Neural progenitor cell (in vitro differentiated cells): ENCODE measurements around the gene FAM219A. TPM values are rescaled to one million over a fixed set of nuclear protein-coding genes. Genes with fewer than 3 reads are reported as not detected.

Experiments
- DNase-seq: peaks from one replicate; pipeline ENCODE4 v3.0.0-alpha.2; 2016; ENCODE audit warnings: low spot score
- H2AFZ ChIP-seq: fragments of 200-600 bp; sonication (generic); replicated peaks from 2 replicates; pipeline ENCODE4 v1.6.1; 2016; ENCODE audit warnings: antibody characterized with exemption
- H3F3A ChIP-seq: fragments of 200-600 bp; sonication (generic); 2 replicates; pipeline ENCODE4 v1.6.1; 2016; ENCODE audit warnings: antibody characterized with exemption, low read depth
- H3K27ac ChIP-seq: fragments of 200-600 bp; sonication (generic); 2 replicates; pipeline ENCODE4 v1.5.1; 2016; ENCODE audit warnings: mild to moderate bottlenecking
- H3K27me3 ChIP-seq: fragments of 200-600 bp; sonication (generic); 2 replicates; pipeline ENCODE4 v1.6.1; 2016; ENCODE audit warnings: mild to moderate bottlenecking, moderate library complexity
- H3K36me3 ChIP-seq: fragments of 200-600 bp; sonication (generic); 2 replicates; pipeline ENCODE4 v1.5.1; 2016
- H3K4me1 ChIP-seq: fragments of 200-600 bp; sonication (generic); 2 replicates; pipeline ENCODE4 v1.6.1; 2016; ENCODE audit warnings: mixed run types
- H3K4me2 ChIP-seq: fragments of 200-600 bp; sonication (generic); 2 replicates; pipeline ENCODE4 v1.6.1; 2016
- H3K4me3 ChIP-seq: fragments of 200-600 bp; sonication (generic); 2 replicates; pipeline ENCODE4 v1.5.1; 2016
- H3K79me2 ChIP-seq: fragments of 200-600 bp; sonication (generic); 2 replicates; pipeline ENCODE4 v1.6.1; 2016; ENCODE audit warnings: low read depth
- H3K9ac ChIP-seq: fragments of 200-600 bp; sonication (generic); 2 replicates; pipeline ENCODE4 v1.6.1; 2016
- H3K9me3 ChIP-seq: fragments of 200-600 bp; sonication (generic); 2 replicates; pipeline ENCODE4 v1.5.1; 2016; ENCODE audit warnings: low read depth
- H4K20me1 ChIP-seq: fragments of 200-600 bp; sonication (generic); 2 replicates; pipeline ENCODE4 v1.6.1; 2016; ENCODE audit warnings: low read depth
- H3K27ac Mint-ChIP-seq: 3 replicates; pipeline ENCODE4 v1.8.0; 2021; ENCODE audit warnings: mixed read lengths
- H3K27me3 Mint-ChIP-seq: 2 replicates; pipeline ENCODE4 v1.8.0; 2022; ENCODE audit warnings: low read depth, mild to moderate bottlenecking, inconsistent platforms, moderate library complexity, mixed read lengths; ENCODE audit not compliant: insufficient read depth
- H3K36me3 Mint-ChIP-seq: 3 replicates; pipeline ENCODE4 v1.8.0; 2021; ENCODE audit warnings: mixed read lengths
- H3K4me1 Mint-ChIP-seq: 3 replicates; pipeline ENCODE4 v1.8.0; 2021; ENCODE audit warnings: mixed read lengths
- H3K4me3 Mint-ChIP-seq: 3 replicates; pipeline ENCODE4 v1.8.0; 2021; ENCODE audit warnings: mild to moderate bottlenecking, moderate library complexity, mixed read lengths
- H3K9me3 Mint-ChIP-seq: 3 replicates; pipeline ENCODE4 v1.8.0; 2020; ENCODE audit warnings: mixed read lengths
- EZH2 ChIP-seq: fragments of 200-600 bp; sonication (generic); IDR thresholded peaks from 2 replicates; pipeline ENCODE4 v1.6.1; 2017; ENCODE audit warnings: antibody characterized with exemption, mild to moderate bottlenecking, moderate library complexity
- EZH2phosphoT487 ChIP-seq: fragments of 200-600 bp; sonication (generic); IDR thresholded peaks from 2 replicates; pipeline ENCODE4 v1.6.1; 2017; ENCODE audit warnings: antibody characterized with exemption
- total RNA-seq: library from RNA; depleted of rRNA; stranded (reverse); fragments of >200 nt; gene quantifications from 2 replicates; pipeline ENCODE4 v1.2.3, GENCODE V29; 2015; ENCODE audit warnings: low replicate concordance
- TF ChIP-seq, protein P1 (sequence below): fragments of 200-600 bp; sonication (generic); IDR thresholded peaks from 2 replicates; pipeline ENCODE4 v1.5.1; 2017; ENCODE audit warnings: antibody characterized with exemption, mild to moderate bottlenecking

FAM219A gene
- total RNA-seq, 1 donor from 2014 or later, result 4.2 TPM

DNA sequence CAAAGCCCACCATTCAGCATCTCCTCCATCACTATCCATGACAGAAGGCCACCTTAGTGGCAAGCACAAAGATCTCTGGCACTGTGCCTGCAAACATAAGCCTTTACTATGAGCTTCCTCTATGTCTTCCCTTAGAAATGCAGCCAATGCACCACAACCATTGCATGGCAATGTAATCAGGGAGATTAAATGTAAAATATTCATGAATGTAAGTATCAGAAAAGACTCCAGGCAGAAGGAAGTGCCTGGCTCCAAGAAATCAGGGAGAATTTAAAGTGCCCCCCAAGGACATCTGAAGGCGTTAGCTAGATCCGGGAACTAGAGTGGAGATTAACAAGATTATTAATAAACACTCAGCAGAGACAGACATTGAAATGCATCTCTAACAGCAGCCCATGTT lies 49.2 kb downstream of the FAM219A start:
- no peak for DNase-seq
- Mint-ChIP-seq H3K4me1 (no peaks in the 10 kb centered on the region), H3K27ac (no peak overlapping the region), H3K36me3 (no peaks in the 10 kb centered on the region), H3K27me3 (peaks cover under 1% of the 10 kb centered on the region), H3K4me3 (no peak overlapping the region), H3K9me3 (no peaks in the 10 kb centered on the region)
- Histone ChIP-seq H3K4me1 (no peaks in the 10 kb centered on the region), H3K4me3 (no peak overlapping the region), H3F3A (no peaks in the 10 kb centered on the region), H3K27ac (no peak overlapping the region), H4K20me1 (peaks cover 17% of the 10 kb centered on the region), H3K79me2 (no peaks in the 10 kb centered on the region), H3K9me3 (no peaks in the 10 kb centered on the region), H3K4me2 (no peak overlapping the region), H3K9ac (no peak overlapping the region), H3K36me3 (no peaks in the 10 kb centered on the region), H2AFZ (no peak overlapping the region), H3K27me3 (no peaks in the 10 kb centered on the region)
- TF ChIP-seq EZH2phosphoT487, result no peak
- no peak for TF ChIP-seq EZH2
- TF ChIP-seq, protein P1, sequence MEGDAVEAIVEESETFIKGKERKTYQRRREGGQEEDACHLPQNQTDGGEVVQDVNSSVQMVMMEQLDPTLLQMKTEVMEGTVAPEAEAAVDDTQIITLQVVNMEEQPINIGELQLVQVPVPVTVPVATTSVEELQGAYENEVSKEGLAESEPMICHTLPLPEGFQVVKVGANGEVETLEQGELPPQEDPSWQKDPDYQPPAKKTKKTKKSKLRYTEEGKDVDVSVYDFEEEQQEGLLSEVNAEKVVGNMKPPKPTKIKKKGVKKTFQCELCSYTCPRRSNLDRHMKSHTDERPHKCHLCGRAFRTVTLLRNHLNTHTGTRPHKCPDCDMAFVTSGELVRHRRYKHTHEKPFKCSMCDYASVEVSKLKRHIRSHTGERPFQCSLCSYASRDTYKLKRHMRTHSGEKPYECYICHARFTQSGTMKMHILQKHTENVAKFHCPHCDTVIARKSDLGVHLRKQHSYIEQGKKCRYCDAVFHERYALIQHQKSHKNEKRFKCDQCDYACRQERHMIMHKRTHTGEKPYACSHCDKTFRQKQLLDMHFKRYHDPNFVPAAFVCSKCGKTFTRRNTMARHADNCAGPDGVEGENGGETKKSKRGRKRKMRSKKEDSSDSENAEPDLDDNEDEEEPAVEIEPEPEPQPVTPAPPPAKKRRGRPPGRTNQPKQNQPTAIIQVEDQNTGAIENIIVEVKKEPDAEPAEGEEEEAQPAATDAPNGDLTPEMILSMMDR, result no peak

DNA sequence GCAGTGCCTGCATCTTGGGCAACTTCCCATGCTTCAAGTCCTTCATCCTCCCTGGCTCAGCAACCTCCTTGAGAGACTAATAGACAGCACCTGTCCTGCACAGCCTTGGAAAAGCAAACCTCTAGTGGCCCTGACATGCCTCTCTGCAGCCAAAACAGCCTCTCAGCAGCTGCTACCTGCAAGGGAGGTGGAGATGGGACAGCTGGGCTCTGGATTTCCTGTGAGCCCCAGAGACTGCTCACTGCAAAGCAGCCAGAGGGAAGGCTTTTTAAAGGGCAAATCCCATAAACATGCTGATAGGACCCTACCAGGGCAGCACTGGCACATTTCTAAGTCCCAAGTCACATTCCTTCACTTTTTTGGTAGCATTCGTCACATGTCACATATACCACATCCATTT lies 50.2 kb downstream of the FAM219A start:
- H3K4me1 ChIP-seq, result no peaks in the 10 kb centered on the region
- Mint-ChIP-seq H3K9me3 (no peaks in the 10 kb centered on the region), H3K4me1 (no peaks in the 10 kb centered on the region), H3K36me3 (no peaks in the 10 kb centered on the region), H3K27me3 (no peaks in the 10 kb centered on the region), H3K4me3 (no peak overlapping the region), H3K27ac (no peak overlapping the region)
- H3K36me3 ChIP-seq, result no peaks in the 10 kb centered on the region
- H3K9ac ChIP-seq, result no peak overlapping the region
- H4K20me1 ChIP-seq, result peaks cover 8% of the 10 kb centered on the region
- DNase-seq, result no peak
- no peaks in the 10 kb centered on the region for H3K27me3 ChIP-seq
- TF ChIP-seq EZH2, result no peak
- TF ChIP-seq, protein P1, result no peak
- no peak for TF ChIP-seq EZH2phosphoT487
- H3K9me3 ChIP-seq, result no peaks in the 10 kb centered on the region
- no peaks in the 10 kb centered on the region for H3K79me2 ChIP-seq
- no peak overlapping the region for H3K27ac ChIP-seq
- no peak overlapping the region for H3K4me3 ChIP-seq
- H2AFZ ChIP-seq, result no peak overlapping the region
- no peaks in the 10 kb centered on the region for H3F3A ChIP-seq
- no peak overlapping the region for H3K4me2 ChIP-seq

DNA sequence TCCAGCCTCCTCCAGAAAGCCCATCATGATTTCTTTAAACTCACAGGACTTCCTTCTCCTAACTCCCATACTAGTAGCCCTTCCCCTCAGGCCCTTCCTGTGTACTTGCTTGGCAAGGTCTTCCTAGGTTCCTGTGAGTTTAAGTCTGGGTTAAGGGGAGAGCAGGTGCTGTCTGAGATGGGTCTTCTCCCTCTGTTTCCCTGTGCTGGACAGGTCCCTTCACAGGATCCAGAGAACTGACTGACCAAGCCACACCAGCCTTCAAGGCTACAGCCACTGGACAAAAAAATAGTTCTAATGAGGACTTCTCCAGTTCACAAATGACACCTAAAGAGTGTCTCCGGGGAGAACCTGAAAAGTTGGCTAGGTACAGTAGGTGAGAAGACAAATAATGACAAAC lies 52.2 kb downstream of the FAM219A start:
- Mint-ChIP-seq H3K4me3 (no peak overlapping the region), H3K4me1 (no peaks in the 10 kb centered on the region), H3K9me3 (no peaks in the 10 kb centered on the region), H3K36me3 (peaks cover 2% of the 10 kb centered on the region), H3K27ac (no peak overlapping the region), H3K27me3 (no peaks in the 10 kb centered on the region)
- Histone ChIP-seq H4K20me1 (peaks cover 3% of the 10 kb centered on the region), H3K4me3 (no peak overlapping the region), H3K9me3 (no peaks in the 10 kb centered on the region), H3K27ac (no peak overlapping the region), H3K4me2 (no peak overlapping the region), H2AFZ (no peak overlapping the region), H3K36me3 (no peaks in the 10 kb centered on the region), H3K9ac (no peak overlapping the region), H3K4me1 (no peaks in the 10 kb centered on the region), H3K27me3 (no peaks in the 10 kb centered on the region), H3F3A (no peaks in the 10 kb centered on the region), H3K79me2 (no peaks in the 10 kb centered on the region)
- TF ChIP-seq, protein P1, result no peak
- no peak for TF ChIP-seq EZH2phosphoT487
- TF ChIP-seq EZH2, result no peak
- no peak for DNase-seq

DNA sequence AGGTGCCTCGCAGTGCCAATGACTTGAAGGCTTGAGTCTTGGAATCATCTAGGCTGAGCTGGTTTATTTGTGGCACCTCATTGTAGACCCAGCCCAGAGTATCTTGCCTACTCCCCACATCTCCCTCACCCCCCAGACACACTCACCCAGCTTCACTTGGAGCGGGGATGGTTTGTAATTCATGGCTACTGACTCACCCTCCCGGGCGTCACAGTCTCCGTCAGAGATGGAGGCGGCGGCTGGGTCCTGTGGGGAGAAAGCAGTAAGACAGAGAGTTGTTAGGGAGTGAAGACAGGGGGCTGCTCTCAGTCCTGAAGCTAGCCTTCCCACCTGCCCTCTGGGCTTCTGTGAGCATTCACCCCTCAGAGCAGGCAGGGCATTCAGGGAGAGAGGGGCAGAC lies 52.7 kb downstream of the FAM219A start:
- Mint-ChIP-seq H3K36me3 (peaks cover 2% of the 10 kb centered on the region), H3K9me3 (no peaks in the 10 kb centered on the region), H3K27me3 (no peaks in the 10 kb centered on the region), H3K4me1 (no peaks in the 10 kb centered on the region), H3K27ac (no peak overlapping the region), H3K4me3 (no peak overlapping the region)
- no peaks in the 10 kb centered on the region for H3K79me2 ChIP-seq
- H3K27ac ChIP-seq, result no peak overlapping the region
- no peak overlapping the region for H3K9ac ChIP-seq
- no peaks in the 10 kb centered on the region for H3K9me3 ChIP-seq
- no peak for DNase-seq
- no peaks in the 10 kb centered on the region for H3K36me3 ChIP-seq
- no peaks in the 10 kb centered on the region for H3K4me1 ChIP-seq
- H4K20me1 ChIP-seq, result peaks cover 3% of the 10 kb centered on the region
- no peak overlapping the region for H2AFZ ChIP-seq
- TF ChIP-seq EZH2phosphoT487 (no peak), EZH2 (no peak)
- TF ChIP-seq, protein P1, result no peak
- H3F3A ChIP-seq, result no peaks in the 10 kb centered on the region
- no peak overlapping the region for H3K4me3 ChIP-seq
- no peak overlapping the region for H3K4me2 ChIP-seq
- no peaks in the 10 kb centered on the region for H3K27me3 ChIP-seq
